Parathyroid adenoma (tissue), 2 donors: ENCODE results near the gene ZNF845.
A peak's percentile ranks its signal among the peaks of the same experiment; 100 is the strongest.

Experiments
- H2AFZ ChIP-seq: fragments of 300-600 bp; sonication (generic); one replicate; pipeline ENCODE4 v1.7.0; 2017; ENCODE audit warnings: antibody characterized with exemption, mild to moderate bottlenecking
- H3K27ac ChIP-seq: fragments of 300-600 bp; sonication (generic); one replicate; pipeline ENCODE4 v1.7.0; 2017
- H3K27me3 ChIP-seq: fragments of 300-600 bp; sonication (generic); one replicate; pipeline ENCODE4 v1.7.0; 2017; ENCODE audit warnings: low read length; ENCODE audit not compliant: control insufficient read depth, insufficient read depth
- H3K36me3 ChIP-seq: fragments of 300-600 bp; sonication (generic); one replicate; pipeline ENCODE4 v1.7.0; 2017; ENCODE audit warnings: low read length; ENCODE audit not compliant: control insufficient read depth, insufficient read depth
- H3K4me1 ChIP-seq: fragments of 300-600 bp; sonication (generic); one replicate; pipeline ENCODE4 v1.7.0; 2017; ENCODE audit warnings: control low read depth
- H3K4me2 ChIP-seq: fragments of 300-600 bp; sonication (generic); one replicate; pipeline ENCODE4 v1.7.0; 2017; ENCODE audit warnings: low read length
- H3K4me3 ChIP-seq: fragments of 300-600 bp; sonication (generic); one replicate; pipeline ENCODE4 v1.7.0; 2017; ENCODE audit warnings: low read depth, low read length
- H3K79me2 ChIP-seq: fragments of 300-600 bp; sonication (generic); one replicate; pipeline ENCODE4 v1.7.0; 2017; ENCODE audit warnings: control low read depth
- H3K9ac ChIP-seq: fragments of 300-600 bp; sonication (generic); one replicate; pipeline ENCODE4 v1.7.0; 2017; ENCODE audit warnings: mild to moderate bottlenecking
- H3K9me3 ChIP-seq: fragments of 300-600 bp; sonication (generic); one replicate; pipeline ENCODE4 v1.7.0; 2017; ENCODE audit warnings: low read length; ENCODE audit not compliant: control insufficient read depth
- TF ChIP-seq, protein P1 (sequence below): fragments of 300-600 bp; sonication (generic); IDR thresholded peaks from one replicate; pipeline ENCODE4 v1.7.0; 2017; ENCODE audit warnings: antibody characterized with exemption, mild to moderate bottlenecking
- donor health status: primary hyperparathyroidism.

The ZNF845 gene

DNA sequence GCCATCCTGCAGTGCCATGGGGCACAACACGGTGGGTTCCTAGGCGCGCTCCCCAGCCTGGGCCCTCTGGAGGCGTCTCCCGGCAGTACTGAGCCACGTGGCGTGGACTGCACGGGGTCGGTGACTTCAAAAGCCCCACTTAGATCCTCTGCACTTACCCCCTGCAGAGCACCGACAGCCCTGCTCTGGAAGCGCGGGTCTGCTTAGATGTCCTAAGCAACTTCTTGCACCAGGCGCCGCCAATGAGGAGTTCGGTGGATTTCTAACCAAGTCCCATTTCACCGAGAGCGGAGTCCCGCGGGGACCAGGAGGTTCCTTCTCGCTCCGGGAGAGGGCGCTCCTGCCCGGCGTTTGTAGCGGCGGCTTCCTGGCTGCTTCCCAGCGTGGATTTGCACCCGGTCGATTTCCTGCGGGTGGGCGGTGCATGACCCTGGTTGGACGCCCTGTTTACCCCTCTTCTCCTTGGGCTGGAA, 25.2 kb upstream of the ZNF845 start:
- no peaks in the 10 kb centered on the region for H3K9me3 ChIP-seq
- TF ChIP-seq, protein P1, sequence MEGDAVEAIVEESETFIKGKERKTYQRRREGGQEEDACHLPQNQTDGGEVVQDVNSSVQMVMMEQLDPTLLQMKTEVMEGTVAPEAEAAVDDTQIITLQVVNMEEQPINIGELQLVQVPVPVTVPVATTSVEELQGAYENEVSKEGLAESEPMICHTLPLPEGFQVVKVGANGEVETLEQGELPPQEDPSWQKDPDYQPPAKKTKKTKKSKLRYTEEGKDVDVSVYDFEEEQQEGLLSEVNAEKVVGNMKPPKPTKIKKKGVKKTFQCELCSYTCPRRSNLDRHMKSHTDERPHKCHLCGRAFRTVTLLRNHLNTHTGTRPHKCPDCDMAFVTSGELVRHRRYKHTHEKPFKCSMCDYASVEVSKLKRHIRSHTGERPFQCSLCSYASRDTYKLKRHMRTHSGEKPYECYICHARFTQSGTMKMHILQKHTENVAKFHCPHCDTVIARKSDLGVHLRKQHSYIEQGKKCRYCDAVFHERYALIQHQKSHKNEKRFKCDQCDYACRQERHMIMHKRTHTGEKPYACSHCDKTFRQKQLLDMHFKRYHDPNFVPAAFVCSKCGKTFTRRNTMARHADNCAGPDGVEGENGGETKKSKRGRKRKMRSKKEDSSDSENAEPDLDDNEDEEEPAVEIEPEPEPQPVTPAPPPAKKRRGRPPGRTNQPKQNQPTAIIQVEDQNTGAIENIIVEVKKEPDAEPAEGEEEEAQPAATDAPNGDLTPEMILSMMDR: no peak
- H3K79me2 ChIP-seq: no peaks in the 10 kb centered on the region
- no peaks in the 10 kb centered on the region for H3K27me3 ChIP-seq
- H2AFZ ChIP-seq: no peak overlapping the region
- H3K4me3 ChIP-seq: no peak overlapping the region
- H3K27ac ChIP-seq: no peak overlapping the region
- H3K4me2 ChIP-seq: peak overlapping the region; percentile 43
- no peaks in the 10 kb centered on the region for H3K4me1 ChIP-seq
- no peaks in the 10 kb centered on the region for H3K36me3 ChIP-seq
- no peak overlapping the region for H3K9ac ChIP-seq

GRCh38 chr19:53311044-53311443, 22.5 kb upstream of the ZNF845 start:
- H3K79me2 ChIP-seq: no peaks in the 10 kb centered on the region
- H3K27ac ChIP-seq: no peak overlapping the region
- TF ChIP-seq, protein P1: no peak
- H3K36me3 ChIP-seq: no peaks in the 10 kb centered on the region
- H3K4me3 ChIP-seq: no peak overlapping the region
- H3K27me3 ChIP-seq: no peaks in the 10 kb centered on the region
- H2AFZ ChIP-seq: no peak overlapping the region
- no peaks in the 10 kb centered on the region for H3K9me3 ChIP-seq
- no peak overlapping the region for H3K9ac ChIP-seq
- no peak overlapping the region for H3K4me2 ChIP-seq
- H3K4me1 ChIP-seq: no peaks in the 10 kb centered on the region

DNA sequence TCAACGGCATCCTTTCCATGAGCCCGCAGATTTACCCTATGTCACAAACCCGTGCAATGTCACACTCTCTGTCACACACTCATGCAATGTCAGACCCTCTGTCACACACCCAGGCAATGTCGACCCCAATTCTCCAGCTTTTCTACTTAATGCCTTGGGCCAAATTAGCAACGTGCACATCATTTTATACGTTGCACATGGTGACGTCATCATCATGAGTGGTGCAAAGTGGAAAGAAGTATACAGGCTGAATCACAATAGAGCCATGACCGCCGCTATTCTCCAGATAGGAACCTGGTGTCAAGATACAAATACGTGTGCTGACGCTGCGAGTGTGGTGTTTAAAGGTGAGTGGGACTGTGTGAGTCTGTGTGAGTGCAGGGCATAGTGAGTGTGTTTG, 21.7 kb upstream of the ZNF845 start:
- Histone ChIP-seq H2AFZ (no peak overlapping the region), H3K79me2 (no peaks in the 10 kb centered on the region), H3K4me2 (no peak overlapping the region), H3K27ac (no peak overlapping the region), H3K4me1 (no peaks in the 10 kb centered on the region), H3K36me3 (no peaks in the 10 kb centered on the region), H3K27me3 (no peaks in the 10 kb centered on the region), H3K9me3 (no peaks in the 10 kb centered on the region), H3K4me3 (no peak overlapping the region), H3K9ac (no peak overlapping the region)
- TF ChIP-seq, protein P1: no peak

- no peaks in the 10 kb centered on the region for H3K4me1 ChIP-seq
- H3K27me3 ChIP-seq: no peaks in the 10 kb centered on the region
- H3K9ac ChIP-seq: no peak overlapping the region
- no peaks in the 10 kb centered on the region for H3K36me3 ChIP-seq
- no peak overlapping the region for H3K27ac ChIP-seq
- no peak overlapping the region for H2AFZ ChIP-seq
- H3K9me3 ChIP-seq: no peaks in the 10 kb centered on the region
- TF ChIP-seq, protein P1: no peak
- no peak overlapping the region for H3K4me2 ChIP-seq
- H3K79me2 ChIP-seq: no peaks in the 10 kb centered on the region
- H3K4me3 ChIP-seq: no peak overlapping the region
Measured at GRCh38 chr19:53328967-53329366, 4.6 kb upstream of the ZNF845 start.

GRCh38 chr19:53332484-53332883, 1.1 kb upstream of the ZNF845 start:
- Histone ChIP-seq H3K27ac (no peak overlapping the region), H3K4me2 (no peak overlapping the region), H3K79me2 (no peaks in the 10 kb centered on the region), H3K4me3 (no peak overlapping the region), H3K9me3 (no peaks in the 10 kb centered on the region), H3K27me3 (no peaks in the 10 kb centered on the region), H3K9ac (no peak overlapping the region), H2AFZ (peak overlapping the region; percentile 90), H3K36me3 (no peaks in the 10 kb centered on the region), H3K4me1 (no peaks in the 10 kb centered on the region)
- TF ChIP-seq, protein P1: no peak
